ENCODE measurements around the gene ARHGEF39.

The ARHGEF39 gene

GRCh38 chr9:35696520-35697215, 31.7 kb upstream of the ARHGEF39 start:
- Histone ChIP-seq H3K4me1 (ENCODE audit: control insufficient read depth, insufficient read depth, low read depth, low read length) (no peaks in the 10 kb centered on the region), H2BK5ac (ENCODE audit: low read depth, low read length, poor library complexity, severe bottlenecking) (no peak overlapping the region), H3K14ac (ENCODE audit: low read length in 2 of 2) (no peak overlapping the region), H3K9me3 (ENCODE audit: control insufficient read depth, low read length) (no peaks in the 10 kb centered on the region), H4K8ac (ENCODE audit: low read length) (no peak overlapping the region), H3K9ac (ENCODE audit: low read length) (no peak overlapping the region), H2BK12ac (ENCODE audit: low read length in 2 of 2) (no peak overlapping the region), H3K18ac (ENCODE audit: low read depth in 1 of 2, low read length in 2 of 2) (no peak overlapping the region), H3K27ac (ENCODE audit: low read length, poor library complexity, severe bottlenecking) (no peak overlapping the region), H4K91ac (ENCODE audit: low read length) (no peak overlapping the region), H2AFZ (ENCODE audit: low read depth, low read length) (no peak overlapping the region), H3K79me1 (replicated peaks; ENCODE audit: low read length, poor library complexity, severe bottlenecking) (peaks cover 4% of the 10 kb centered on the region), H3K36me3 (ENCODE audit: control insufficient read depth in 1 of 2, insufficient read depth in 2 of 2, low read depth in 1 of 2, low read length in 2 of 2) (peaks cover 55 to 62% of the 10 kb centered on the region in 2 experiments), H3K4me3 (ENCODE audit: insufficient read depth in 1 of 2, low read depth in 1 of 2, low read length in 2 of 2) (no peak overlapping the region), H2BK15ac (ENCODE audit: low read depth, poor library complexity, severe bottlenecking) (no peak overlapping the region), H2BK120ac (ENCODE audit: low read depth, low read length) (no peak overlapping the region), H3K4me2 (ENCODE audit: low read length, poor library complexity, severe bottlenecking) (no peak overlapping the region), H3K27me3 (ENCODE audit: control insufficient read depth in 1 of 2, insufficient read depth in 1 of 2, low read length in 2 of 2) (no peaks in the 10 kb centered on the region), H2AK5ac (ENCODE audit: low read length, severe bottlenecking) (no peak overlapping the region), H3K23ac (ENCODE audit: low read length in 2 of 2) (no peak overlapping the region), H3K4ac (ENCODE audit: low read depth in 1 of 2, low read length in 2 of 2) (no peak overlapping the region)
- WGBS = 62% methylated on average over 9 of the region's 9 CpGs
- DNase-seq = peak; percentile 61

GRCh38 chr9:35695943-35696401, 31.0 kb upstream of the ARHGEF39 start:
- H3K4me3 ChIP-seq (ENCODE audit: insufficient read depth in 1 of 2, low read depth in 1 of 2, low read length in 2 of 2) = no peak overlapping the region
- no peak overlapping the region for H3K23ac ChIP-seq (ENCODE audit: low read length in 2 of 2)
- H3K27ac ChIP-seq (ENCODE audit: low read length, poor library complexity, severe bottlenecking) = no peak overlapping the region
- no peak overlapping the region for H3K18ac ChIP-seq (ENCODE audit: low read depth in 1 of 2, low read length in 2 of 2)
- H3K4me2 ChIP-seq (ENCODE audit: low read length, poor library complexity, severe bottlenecking) = no peak overlapping the region
- no peaks in the 10 kb centered on the region for H3K9me3 ChIP-seq (ENCODE audit: control insufficient read depth, low read length)
- H4K8ac ChIP-seq (ENCODE audit: low read length) = no peak overlapping the region
- H2BK5ac ChIP-seq (ENCODE audit: low read depth, low read length, poor library complexity, severe bottlenecking) = no peak overlapping the region
- H4K91ac ChIP-seq (ENCODE audit: low read length) = no peak overlapping the region
- no peak overlapping the region for H2AK5ac ChIP-seq (ENCODE audit: low read length, severe bottlenecking)
- H3K14ac ChIP-seq (ENCODE audit: low read length in 2 of 2) = no peak overlapping the region
- H3K4me1 ChIP-seq (ENCODE audit: control insufficient read depth, insufficient read depth, low read depth, low read length) = peaks cover 3% of the 10 kb centered on the region
- no peak overlapping the region for H3K9ac ChIP-seq (ENCODE audit: low read length)
- H3K27me3 ChIP-seq (ENCODE audit: control insufficient read depth in 1 of 2, insufficient read depth in 1 of 2, low read length in 2 of 2) = no peaks in the 10 kb centered on the region
- WGBS = 100% methylated on average over 3 of the region's 3 CpGs
- DNase-seq = no peak
- H2BK12ac ChIP-seq (ENCODE audit: low read length in 2 of 2) = no peak overlapping the region
- H2BK15ac ChIP-seq (ENCODE audit: low read depth, poor library complexity, severe bottlenecking) = no peak overlapping the region
- peaks cover 4% of the 10 kb centered on the region for H3K79me1 ChIP-seq (replicated peaks; ENCODE audit: low read length, poor library complexity, severe bottlenecking)
- H2AFZ ChIP-seq (ENCODE audit: low read depth, low read length) = no peak overlapping the region
- H3K36me3 ChIP-seq (ENCODE audit: control insufficient read depth in 1 of 2, insufficient read depth in 2 of 2, low read depth in 1 of 2, low read length in 2 of 2) = peaks cover 52 to 55% of the 10 kb centered on the region in 2 experiments
- no peak overlapping the region for H3K4ac ChIP-seq (ENCODE audit: low read depth in 1 of 2, low read length in 2 of 2)
- no peak overlapping the region for H2BK120ac ChIP-seq (ENCODE audit: low read depth, low read length)

GRCh38 chr9:35691757-35692301, 26.8 kb upstream of the ARHGEF39 start:
- H2BK12ac ChIP-seq (ENCODE audit: low read length in 2 of 2) = peak overlapping the region in 1 of 2 experiments; percentile 45
- H3K18ac ChIP-seq (ENCODE audit: low read depth in 1 of 2, low read length in 2 of 2) = no peak overlapping the region
- no peak overlapping the region for H4K91ac ChIP-seq (ENCODE audit: low read length)
- H3K23ac ChIP-seq (ENCODE audit: low read length in 2 of 2) = no peak overlapping the region
- peak overlapping the region; percentile 92 for H3K9ac ChIP-seq (ENCODE audit: low read length)
- no peaks in the 10 kb centered on the region for H3K9me3 ChIP-seq (ENCODE audit: control insufficient read depth, low read length)
- H3K14ac ChIP-seq (ENCODE audit: low read length in 2 of 2) = no peak overlapping the region
- H3K36me3 ChIP-seq (ENCODE audit: control insufficient read depth in 1 of 2, insufficient read depth in 2 of 2, low read depth in 1 of 2, low read length in 2 of 2) = peaks cover 28 to 30% of the 10 kb centered on the region in 2 experiments
- H3K4me2 ChIP-seq (ENCODE audit: low read length, poor library complexity, severe bottlenecking) = peak overlapping the region; percentile 13
- H2AFZ ChIP-seq (ENCODE audit: low read depth, low read length) = no peak overlapping the region
- H2AK5ac ChIP-seq (ENCODE audit: low read length, severe bottlenecking) = no peak overlapping the region
- peaks cover 4% of the 10 kb centered on the region for H3K79me1 ChIP-seq (replicated peaks; ENCODE audit: low read length, poor library complexity, severe bottlenecking)
- no peak overlapping the region for H2BK120ac ChIP-seq (ENCODE audit: low read depth, low read length)
- H2BK5ac ChIP-seq (ENCODE audit: low read depth, low read length, poor library complexity, severe bottlenecking) = no peak overlapping the region
- DNase-seq = no peak
- H4K8ac ChIP-seq (ENCODE audit: low read length) = no peak overlapping the region
- H2BK15ac ChIP-seq (ENCODE audit: low read depth, poor library complexity, severe bottlenecking) = no peak overlapping the region
- peak overlapping the region; percentile 94 for H3K27ac ChIP-seq (ENCODE audit: low read length, poor library complexity, severe bottlenecking)
- H3K27me3 ChIP-seq (ENCODE audit: control insufficient read depth in 1 of 2, insufficient read depth in 1 of 2, low read length in 2 of 2) = no peaks in the 10 kb centered on the region
- peak overlapping the region in 1 of 2 experiments; percentile 87 for H3K4me3 ChIP-seq (ENCODE audit: insufficient read depth in 1 of 2, low read depth in 1 of 2, low read length in 2 of 2)
- 66% methylated on average over 13 of the region's 13 CpGs for WGBS
- H3K4ac ChIP-seq (ENCODE audit: low read depth in 1 of 2, low read length in 2 of 2) = peak overlapping the region in 1 of 2 experiments; percentile 52
- H3K4me1 ChIP-seq (ENCODE audit: control insufficient read depth, insufficient read depth, low read depth, low read length) = peaks cover 17% of the 10 kb centered on the region

GRCh38 chr9:35691334-35691650, 26.3 kb upstream of the ARHGEF39 start:
- Histone ChIP-seq H2BK120ac (ENCODE audit: low read depth, low read length) (peak overlapping the region; percentile 95), H3K9me3 (ENCODE audit: control insufficient read depth, low read length) (no peaks in the 10 kb centered on the region), H3K4me3 (ENCODE audit: insufficient read depth in 1 of 2, low read depth in 1 of 2, low read length in 2 of 2) (peak overlapping the region; percentile 87), H3K4ac (ENCODE audit: low read depth in 1 of 2, low read length in 2 of 2) (peak overlapping the region; percentile 73 to 97), H2AK5ac (ENCODE audit: low read length, severe bottlenecking) (peak overlapping the region; percentile 97), H3K27ac (ENCODE audit: low read length, poor library complexity, severe bottlenecking) (peak overlapping the region; percentile 94), H3K23ac (ENCODE audit: low read length in 2 of 2) (peak overlapping the region in 1 of 2 experiments; percentile 85), H3K14ac (ENCODE audit: low read length in 2 of 2) (peak overlapping the region in 1 of 2 experiments; percentile 94), H3K18ac (ENCODE audit: low read depth in 1 of 2, low read length in 2 of 2) (peak overlapping the region; percentile 95 to 97), H2BK5ac (ENCODE audit: low read depth, low read length, poor library complexity, severe bottlenecking) (peak overlapping the region; percentile 97), H3K79me1 (replicated peaks; ENCODE audit: low read length, poor library complexity, severe bottlenecking) (peaks cover 4% of the 10 kb centered on the region), H3K36me3 (ENCODE audit: control insufficient read depth in 1 of 2, insufficient read depth in 2 of 2, low read depth in 1 of 2, low read length in 2 of 2) (peaks cover 27 to 30% of the 10 kb centered on the region in 2 experiments), H2BK12ac (ENCODE audit: low read length in 2 of 2) (peak overlapping the region in 1 of 2 experiments; percentile 79), H2BK15ac (ENCODE audit: low read depth, poor library complexity, severe bottlenecking) (no peak overlapping the region), H3K4me1 (ENCODE audit: control insufficient read depth, insufficient read depth, low read depth, low read length) (peaks cover 22% of the 10 kb centered on the region), H4K91ac (ENCODE audit: low read length) (peak overlapping the region; percentile 94), H3K4me2 (ENCODE audit: low read length, poor library complexity, severe bottlenecking) (peak overlapping the region; percentile 82), H4K8ac (ENCODE audit: low read length) (peak overlapping the region; percentile 94), H3K27me3 (ENCODE audit: control insufficient read depth in 1 of 2, insufficient read depth in 1 of 2, low read length in 2 of 2) (no peaks in the 10 kb centered on the region), H2AFZ (ENCODE audit: low read depth, low read length) (peak overlapping the region; percentile 73), H3K9ac (ENCODE audit: low read length) (peak overlapping the region; percentile 92)
- DNase-seq = no peak
- WGBS = 13% methylated on average over 10 of the region's 10 CpGs

Data from mesenchymal stem cell (in vitro differentiated cells and primary cell).